K562 (cell line): ENCODE data around the gene RBM12. TPM values are rescaled to one million over a fixed set of nuclear protein-coding genes. Genes with fewer than 3 reads are reported as not detected.
A peak's percentile ranks its signal among the peaks of the same experiment; 100 is the strongest.

Experiments
- BRCA1 ChIP-seq, 2 experiments: fragments of 450-650 bp in 1 of 2; sonication (generic) in 1 of 2; formaldehyde crosslinking in 1 of 2; IDR thresholded peaks; 2 replicates each; pipeline versions ENCODE4 v1.5.0 to v1.6.1; 2017 to 2020; ENCODE audit warnings: mild to moderate bottlenecking in 1 of 2, missing genetic modification reagents in 1 of 2
- KDM4B ChIP-seq, 2 experiments: fragments of 450-650 bp in 1 of 2; sonication (generic) in 1 of 2; IDR thresholded peaks; 2 replicates each; pipeline ENCODE4 v1.6.1; 2016 to 2017; ENCODE audit warnings: borderline replicate concordance in 2 of 2, antibody characterized with exemption in 1 of 2, low read depth in 1 of 2, mild to moderate bottlenecking in 1 of 2
- MTF1 ChIP-seq: fragments of 250-450 bp; sonication (Bioruptor Pico); IDR thresholded peaks from 2 replicates; pipeline ENCODE4 v1.9.0; 2021; ENCODE audit warnings: moderate library complexity, mild to moderate bottlenecking, inconsistent platforms, borderline replicate concordance
- NEUROD1 ChIP-seq: fragments of 150-350 bp; IDR thresholded peaks from 2 replicates; pipeline ENCODE4 v1.6.1; 2014; ENCODE audit warnings: borderline replicate concordance, low read length, low read depth; ENCODE audit not compliant: partially characterized antibody
- REST ChIP-seq, 2 experiments: fragments of 450-650 bp; formaldehyde crosslinking in 1 of 2; IDR thresholded peaks; 2 replicates each; pipeline versions ENCODE4 v1.4.0 to v1.6.1; 2014 to 2020; ENCODE audit warnings: mild to moderate bottlenecking in 2 of 2, borderline replicate concordance in 1 of 2, low read depth in 1 of 2
- SRSF7 ChIP-seq: fragments of 200-400 bp; formaldehyde crosslinking; optimal IDR thresholded peaks from 2 replicates; pipeline ENCODE3; 2017; ENCODE audit warnings: mild to moderate bottlenecking, low read depth, low read length
- SUPT5H ChIP-seq: fragments of 450-650 bp; IDR thresholded peaks from 2 replicates; pipeline ENCODE4 v1.6.1; 2016
- TBL1XR1 ChIP-seq, 2 experiments: IDR thresholded peaks; 2 replicates each; pipeline ENCODE4 v1.6.1; 2012; ENCODE audit warnings: improper control_type of control experiment in 2 of 2, low read length in 2 of 2, mild to moderate bottlenecking in 1 of 2
- THRB ChIP-seq: fragments of 450-650 bp; formaldehyde crosslinking; conservative IDR thresholded peaks from 2 replicates; pipeline ENCODE4 v1.4.0; 2022; ENCODE audit warnings: mild to moderate bottlenecking, missing genetic modification characterization
- ZNF121 ChIP-seq: sonication (generic); formaldehyde crosslinking; conservative IDR thresholded peaks from 2 replicates; pipeline ENCODE4 v1.8.0; 2022; ENCODE audit warnings: missing genetic modification reagents
- ZNF551 ChIP-seq: fragments of 250-450 bp; sonication (Bioruptor Pico); IDR thresholded peaks from 2 replicates; pipeline ENCODE4 v1.5.0; 2021; ENCODE audit warnings: mild to moderate bottlenecking, moderate library complexity
- polyA plus RNA-seq, 8 experiments: library from polyadenylated mRNA; depleted of rRNA in 4 of 8; stranded (reverse) in 5 of 8; unstranded in 3 of 8; fragments of >200 nt; fragmentation: Nextera tagmentation in 2 of 8; fragmentation: Illumina TruSeq in 1 of 8; extraction: Ambion mirVana in 2 of 8; extraction: Trizol in 1 of 8; gene quantifications; 2 replicates each; pipeline versions ENCODE4 v1.2.1 to v1.2.3, GENCODE V29; 2011 to 2014; ENCODE audit warnings: inconsistent platforms in 1 of 8, missing spikeins in 1 of 8
- total RNA-seq, 7 experiments: library from RNA; depleted of rRNA in 6 of 7; stranded (reverse); fragments of >200 nt in 6 of 7; fragmentation: Illumina TruSeq in 2 of 7; extraction: Trizol in 2 of 7; gene quantifications; 2 replicates each; pipeline versions ENCODE4 v1.2.1 to v1.2.3, GENCODE V29; 2011 to 2021; ENCODE audit warnings: low replicate concordance in 1 of 7
- TF ChIP-seq, protein P1 (sequence below): fragments of 150-350 bp; IDR thresholded peaks from 2 replicates; pipeline ENCODE4 v1.6.1; 2014; ENCODE audit warnings: low read depth, mild to moderate bottlenecking, low read length, borderline replicate concordance

Gene RBM12
- total and polyA plus RNA-seq, 9 of the 15 experiments (the other 6 are each of a cell fraction or from before 2014, with no cell fraction given): 5.0 to 162 (median 73.3) TPM

- TF ChIP-seq REST (IDR thresholded peaks at IDR 0.05; ENCODE audit: borderline replicate concordance): peak; percentile 49; the same call in 1 of the 2 replicates
- TF ChIP-seq REST (CRISPR knock-in tag; IDR thresholded peaks at IDR 0.05; ENCODE audit: low read depth): no peak
- TF ChIP-seq KDM4B (IDR thresholded peaks at IDR 0.05; ENCODE audit: borderline replicate concordance in 2 of 2, low read depth in 1 of 2): no peak
- TF ChIP-seq ZNF551 (CRISPR knock-in tag): no peak
- TF ChIP-seq BRCA1 (IDR thresholded peaks at IDR 0.05): no peak
- TF ChIP-seq BRCA1 (CRISPR knock-in tag; IDR thresholded peaks at IDR 0.05): 0 out of 2 replicates have a peak, but pooled peaks have one; percentile 44
- TF ChIP-seq SRSF7: no peak
- TF ChIP-seq SUPT5H: no peak
- TF ChIP-seq THRB (CRISPR knock-in tag): no peak
- no peak for TF ChIP-seq TBL1XR1 (IDR thresholded peaks at IDR 0.05; ENCODE audit: low read length in 2 of 2)
- TF ChIP-seq, protein P1, sequence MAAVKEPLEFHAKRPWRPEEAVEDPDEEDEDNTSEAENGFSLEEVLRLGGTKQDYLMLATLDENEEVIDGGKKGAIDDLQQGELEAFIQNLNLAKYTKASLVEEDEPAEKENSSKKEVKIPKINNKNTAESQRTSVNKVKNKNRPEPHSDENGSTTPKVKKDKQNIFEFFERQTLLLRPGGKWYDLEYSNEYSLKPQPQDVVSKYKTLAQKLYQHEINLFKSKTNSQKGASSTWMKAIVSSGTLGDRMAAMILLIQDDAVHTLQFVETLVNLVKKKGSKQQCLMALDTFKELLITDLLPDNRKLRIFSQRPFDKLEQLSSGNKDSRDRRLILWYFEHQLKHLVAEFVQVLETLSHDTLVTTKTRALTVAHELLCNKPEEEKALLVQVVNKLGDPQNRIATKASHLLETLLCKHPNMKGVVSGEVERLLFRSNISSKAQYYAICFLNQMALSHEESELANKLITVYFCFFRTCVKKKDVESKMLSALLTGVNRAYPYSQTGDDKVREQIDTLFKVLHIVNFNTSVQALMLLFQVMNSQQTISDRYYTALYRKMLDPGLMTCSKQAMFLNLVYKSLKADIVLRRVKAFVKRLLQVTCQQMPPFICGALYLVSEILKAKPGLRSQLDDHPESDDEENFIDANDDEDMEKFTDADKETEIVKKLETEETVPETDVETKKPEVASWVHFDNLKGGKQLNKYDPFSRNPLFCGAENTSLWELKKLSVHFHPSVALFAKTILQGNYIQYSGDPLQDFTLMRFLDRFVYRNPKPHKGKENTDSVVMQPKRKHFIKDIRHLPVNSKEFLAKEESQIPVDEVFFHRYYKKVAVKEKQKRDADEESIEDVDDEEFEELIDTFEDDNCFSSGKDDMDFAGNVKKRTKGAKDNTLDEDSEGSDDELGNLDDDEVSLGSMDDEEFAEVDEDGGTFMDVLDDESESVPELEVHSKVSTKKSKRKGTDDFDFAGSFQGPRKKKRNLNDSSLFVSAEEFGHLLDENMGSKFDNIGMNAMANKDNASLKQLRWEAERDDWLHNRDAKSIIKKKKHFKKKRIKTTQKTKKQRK: no peak
- TF ChIP-seq NEUROD1: peak; percentile 20
- 0 out of 2 replicates have a peak, but pooled peaks have one; percentile 11 for TF ChIP-seq ZNF121 (CRISPR knock-in tag)
- no peak for TF ChIP-seq MTF1
These were observed 63.4 kb downstream of the RBM12 start (continued) for GRCh38 chr20:35600993-35601973.
